GM12873 (cell line): Measurements from ENCODE around the gene GPC6.

ENCODE experiments used
- TF ChIP-seq, protein P1 (sequence below): IDR thresholded peaks from 2 replicates; pipeline ENCODE4 v1.5.1; 2012; ENCODE audit warnings: low read depth, mild to moderate bottlenecking, moderate library complexity, low read length, control low read depth; ENCODE audit not compliant: insufficient read depth; ENCODE audit errors: missing control alignments

GPC6 gene

DNA sequence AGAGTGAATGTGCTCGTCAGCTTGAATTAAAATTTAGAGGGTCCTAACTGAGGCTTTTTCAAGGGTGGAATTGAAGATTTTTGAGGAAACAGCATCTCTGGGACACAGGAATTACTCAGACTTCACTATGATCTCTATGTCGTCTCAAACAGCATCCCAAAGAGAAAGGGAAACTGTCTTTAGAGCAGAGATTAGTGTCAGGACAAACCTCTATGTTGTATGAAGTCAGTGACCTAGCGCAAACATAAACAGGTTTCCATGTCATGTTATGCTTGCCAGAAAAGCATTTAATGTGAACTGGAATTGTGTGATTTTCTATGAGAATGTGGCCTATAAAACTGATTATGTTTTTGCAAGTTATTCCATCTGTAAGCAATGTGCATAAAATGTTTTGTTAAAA, 573.7 kb downstream of the GPC6 start:
- TF ChIP-seq, protein P1, sequence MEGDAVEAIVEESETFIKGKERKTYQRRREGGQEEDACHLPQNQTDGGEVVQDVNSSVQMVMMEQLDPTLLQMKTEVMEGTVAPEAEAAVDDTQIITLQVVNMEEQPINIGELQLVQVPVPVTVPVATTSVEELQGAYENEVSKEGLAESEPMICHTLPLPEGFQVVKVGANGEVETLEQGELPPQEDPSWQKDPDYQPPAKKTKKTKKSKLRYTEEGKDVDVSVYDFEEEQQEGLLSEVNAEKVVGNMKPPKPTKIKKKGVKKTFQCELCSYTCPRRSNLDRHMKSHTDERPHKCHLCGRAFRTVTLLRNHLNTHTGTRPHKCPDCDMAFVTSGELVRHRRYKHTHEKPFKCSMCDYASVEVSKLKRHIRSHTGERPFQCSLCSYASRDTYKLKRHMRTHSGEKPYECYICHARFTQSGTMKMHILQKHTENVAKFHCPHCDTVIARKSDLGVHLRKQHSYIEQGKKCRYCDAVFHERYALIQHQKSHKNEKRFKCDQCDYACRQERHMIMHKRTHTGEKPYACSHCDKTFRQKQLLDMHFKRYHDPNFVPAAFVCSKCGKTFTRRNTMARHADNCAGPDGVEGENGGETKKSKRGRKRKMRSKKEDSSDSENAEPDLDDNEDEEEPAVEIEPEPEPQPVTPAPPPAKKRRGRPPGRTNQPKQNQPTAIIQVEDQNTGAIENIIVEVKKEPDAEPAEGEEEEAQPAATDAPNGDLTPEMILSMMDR: no peak

DNA sequence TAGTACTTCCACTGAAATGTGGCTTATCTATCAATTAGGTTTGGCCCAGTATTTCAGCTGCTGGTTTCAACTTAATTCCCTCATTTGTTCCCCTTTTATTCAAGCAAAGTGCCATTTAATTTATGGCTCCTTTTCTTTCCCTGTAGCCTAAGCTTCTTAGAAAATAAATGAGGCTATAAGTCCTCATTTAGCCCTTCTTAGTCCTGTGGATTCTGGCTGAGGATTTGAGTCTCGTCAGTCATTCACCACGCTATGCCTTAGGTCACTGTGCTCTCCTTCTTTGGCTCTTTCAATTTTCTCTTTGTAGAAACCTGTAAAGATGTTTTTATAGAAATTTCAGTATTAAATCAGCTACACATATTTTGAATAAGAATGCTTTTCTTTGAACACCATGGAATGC, 579.1 kb downstream of the GPC6 start:
- TF ChIP-seq, protein P1: no peak

DNA sequence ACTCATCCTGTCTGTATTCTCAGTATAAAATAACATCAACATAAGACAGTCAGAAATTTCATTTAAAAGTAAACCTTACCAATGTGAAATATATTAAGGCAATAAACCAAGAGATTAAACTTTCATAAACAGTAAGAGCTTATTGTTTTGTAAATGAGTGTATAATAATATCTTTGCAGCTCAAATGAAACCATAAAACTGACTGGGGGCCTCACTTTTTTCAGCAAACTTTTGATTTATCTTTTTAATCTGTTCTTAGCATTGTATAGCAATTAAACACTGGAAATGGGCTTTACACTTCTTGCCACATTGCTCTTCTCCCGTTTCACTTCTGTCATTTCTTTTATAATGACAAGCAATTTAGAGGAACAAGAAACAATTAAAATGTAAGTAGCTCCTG, 580.3 kb downstream of the GPC6 start:
- TF ChIP-seq, protein P1: no peak

GRCh38 chr13:93810264-93810663, 583.7 kb downstream of the GPC6 start:
- TF ChIP-seq, protein P1: no peak

DNA sequence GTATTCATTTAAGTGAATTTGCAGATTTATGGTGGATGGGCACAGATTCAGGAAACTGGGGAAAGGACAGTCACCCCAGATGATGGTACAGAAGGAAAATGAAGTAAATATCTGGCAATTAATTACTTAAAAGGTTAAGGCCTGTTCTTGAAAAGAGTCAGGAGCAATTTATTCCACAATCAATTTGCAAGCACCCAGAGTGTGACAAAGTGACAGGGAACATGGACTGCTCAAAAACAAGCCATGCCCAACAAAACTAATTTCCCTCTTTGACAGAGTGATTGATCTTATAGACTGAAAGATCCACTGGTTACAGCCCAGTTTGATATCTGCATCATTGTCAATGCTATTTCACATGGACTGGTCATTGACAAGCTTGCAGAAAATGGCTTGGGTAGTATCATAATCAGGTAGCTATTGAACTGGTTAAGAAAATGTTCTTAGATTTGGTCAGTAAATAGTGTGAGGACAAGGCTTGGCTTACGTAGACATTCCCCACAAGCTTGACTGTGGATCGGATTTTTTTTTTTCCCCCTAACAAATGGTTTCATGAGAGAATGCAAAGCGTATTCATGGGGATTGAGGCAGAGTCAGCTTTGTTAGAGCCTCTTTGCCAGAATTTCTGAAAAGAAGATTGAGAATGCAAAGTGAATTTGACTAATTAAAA, 584.6 kb downstream of the GPC6 start:
- TF ChIP-seq, protein P1: no peak

DNA sequence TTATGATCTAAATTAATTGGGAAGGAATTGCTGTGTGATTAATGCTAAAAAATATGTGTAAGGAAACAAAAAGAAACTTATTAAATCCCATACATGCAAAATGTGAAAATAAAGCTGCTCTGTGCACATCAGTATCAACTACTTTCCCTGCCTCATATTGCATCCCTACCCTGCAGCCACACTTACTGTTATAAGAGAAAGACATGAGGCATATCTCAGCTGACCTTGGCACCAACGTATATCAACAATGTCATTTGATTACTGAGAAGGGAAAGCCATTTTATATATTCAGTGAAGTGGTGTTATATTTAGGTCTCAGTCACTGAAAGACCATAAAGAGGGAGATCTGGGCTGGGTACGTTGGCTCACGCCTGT, 585.1 kb downstream of the GPC6 start:
- TF ChIP-seq, protein P1: no peak

- TF ChIP-seq, protein P1: no peak
These were observed 588.1 kb downstream of the GPC6 start for GRCh38 chr13:93814658-93815057.
